C4-2B (cell line): ENCODE data around the gene CCDC144A.
"Not testable (repeated sequence)": the region's sequence is repeated elsewhere in the genome, so short reads cannot be mapped to it uniquely, and the experiment has no call there.

Experiments
- CTCF ChIP-seq: fragments of 450-650 bp; conservative IDR thresholded peaks from 2 replicates; pipeline ENCODE4 v1.5.1; 2017; ENCODE audit warnings: mild to moderate bottlenecking
- ZFX ChIP-seq: fragments of 450-650 bp; IDR thresholded peaks from 2 replicates; pipeline ENCODE4 v1.6.1; 2017

GRCh38 chr17:16806599-16806998 is 116.6 kb downstream of the CCDC144A start:
- TF ChIP-seq CTCF, ZFX: not testable (repeated sequence)
